PC-3 (cell line): Measurements from ENCODE around the gene FPGS.

ENCODE experiments used
- EZH2 ChIP-seq: fragments of 300-600 bp; sonication (generic); IDR thresholded peaks from one replicate; pipeline ENCODE4 v1.6.1; 2017; ENCODE audit warnings: antibody characterized with exemption, mild to moderate bottlenecking, low read length; ENCODE audit not compliant: unreplicated experiment
- TF ChIP-seq, protein P1 (sequence below): fragments of 300-600 bp; sonication (generic); conservative IDR thresholded peaks from 2 replicates; pipeline ENCODE4 v1.5.1; 2017; ENCODE audit warnings: antibody characterized with exemption, low read depth, mild to moderate bottlenecking, low read length

DNA sequence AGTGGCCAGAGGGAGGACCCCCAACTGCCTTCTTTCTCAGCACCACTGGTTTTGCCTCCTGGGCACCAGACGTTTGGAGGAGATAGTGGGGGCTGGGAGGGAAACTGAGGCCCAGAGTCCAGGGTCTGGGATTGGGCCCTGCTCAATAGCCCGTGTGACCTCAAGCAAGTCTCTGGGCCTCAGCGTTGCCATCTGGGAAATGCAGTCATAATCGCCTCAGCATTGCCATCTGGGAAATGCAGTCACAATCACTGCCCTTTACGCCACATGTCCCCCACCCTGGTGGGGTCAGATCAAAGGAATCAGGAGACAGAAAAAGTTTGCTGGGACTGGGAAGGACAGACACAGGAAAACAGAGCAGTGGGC is 25.8 kb upstream of the FPGS start:
- TF ChIP-seq, protein P1, sequence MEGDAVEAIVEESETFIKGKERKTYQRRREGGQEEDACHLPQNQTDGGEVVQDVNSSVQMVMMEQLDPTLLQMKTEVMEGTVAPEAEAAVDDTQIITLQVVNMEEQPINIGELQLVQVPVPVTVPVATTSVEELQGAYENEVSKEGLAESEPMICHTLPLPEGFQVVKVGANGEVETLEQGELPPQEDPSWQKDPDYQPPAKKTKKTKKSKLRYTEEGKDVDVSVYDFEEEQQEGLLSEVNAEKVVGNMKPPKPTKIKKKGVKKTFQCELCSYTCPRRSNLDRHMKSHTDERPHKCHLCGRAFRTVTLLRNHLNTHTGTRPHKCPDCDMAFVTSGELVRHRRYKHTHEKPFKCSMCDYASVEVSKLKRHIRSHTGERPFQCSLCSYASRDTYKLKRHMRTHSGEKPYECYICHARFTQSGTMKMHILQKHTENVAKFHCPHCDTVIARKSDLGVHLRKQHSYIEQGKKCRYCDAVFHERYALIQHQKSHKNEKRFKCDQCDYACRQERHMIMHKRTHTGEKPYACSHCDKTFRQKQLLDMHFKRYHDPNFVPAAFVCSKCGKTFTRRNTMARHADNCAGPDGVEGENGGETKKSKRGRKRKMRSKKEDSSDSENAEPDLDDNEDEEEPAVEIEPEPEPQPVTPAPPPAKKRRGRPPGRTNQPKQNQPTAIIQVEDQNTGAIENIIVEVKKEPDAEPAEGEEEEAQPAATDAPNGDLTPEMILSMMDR, result no peak
- no peak for TF ChIP-seq EZH2
